Nephron (organoid): ENCODE measurements around the gene TOLLIP.

Source experiments
- H3K27ac Mint-ChIP-seq, 3 experiments: 2 replicates each; pipeline ENCODE4 v1.8.0; 2020; ENCODE audit warnings: mixed read lengths in 3 of 3, mild to moderate bottlenecking in 2 of 3, moderate library complexity in 1 of 3
- H3K27me3 Mint-ChIP-seq: 2 replicates; pipeline ENCODE4 v1.8.0; 2021; ENCODE audit warnings: low read depth, mild to moderate bottlenecking, moderate library complexity, mixed read lengths
- H3K36me3 Mint-ChIP-seq: 2 replicates; pipeline ENCODE4 v1.8.0; 2020; ENCODE audit warnings: low read depth, mixed read lengths
- H3K4me1 Mint-ChIP-seq: 2 replicates; pipeline ENCODE4 v1.8.0; 2020; ENCODE audit warnings: mixed read lengths
- H3K4me3 Mint-ChIP-seq, 3 experiments: 2 replicates each; pipeline ENCODE4 v1.8.0; 2020; ENCODE audit warnings: mild to moderate bottlenecking in 3 of 3, mixed read lengths in 3 of 3, moderate library complexity in 2 of 3
- H3K9me3 Mint-ChIP-seq: 2 replicates; pipeline ENCODE4 v1.8.0; 2020; ENCODE audit warnings: mixed read lengths
- CTCF ChIP-seq, 3 experiments: fragments of 200-600 bp; sonication (generic); IDR thresholded peaks; one replicate each; pipeline ENCODE4 v1.5.0; 2021; ENCODE audit warnings: antibody characterized with exemption in 3 of 3; ENCODE audit not compliant: unreplicated experiment in 3 of 3

TOLLIP gene

DNA sequence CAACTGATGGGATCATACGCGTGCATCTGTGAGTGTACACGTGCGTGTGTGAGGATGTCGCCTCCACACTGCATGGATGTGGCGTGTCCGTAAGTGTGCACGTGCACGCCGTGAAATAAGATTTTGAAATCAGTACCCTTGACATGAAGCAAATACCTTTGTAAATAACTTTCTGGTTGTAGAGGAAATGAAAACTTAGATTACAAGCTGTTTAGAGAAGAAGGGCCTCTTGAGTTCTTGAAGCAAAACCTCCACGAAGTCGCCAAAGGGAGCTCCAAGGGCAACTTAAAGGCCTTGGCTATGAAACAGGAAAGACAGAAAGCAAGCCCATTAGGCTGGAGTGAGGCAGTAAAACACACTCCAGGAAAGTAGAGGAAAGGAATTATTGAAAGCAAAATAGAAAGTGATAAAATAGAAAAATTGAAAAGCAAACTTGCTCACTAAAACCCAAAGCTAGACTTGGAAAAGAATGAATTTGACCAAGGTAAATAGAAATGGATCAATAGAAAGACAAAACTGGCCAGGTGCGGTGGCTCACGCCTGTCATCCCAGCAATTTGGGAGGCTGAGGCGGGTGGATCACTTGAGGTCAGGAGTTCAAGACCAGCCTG, 29.7 kb upstream of the TOLLIP start:
- no peak for TF ChIP-seq CTCF (IDR thresholded peaks at IDR 0.05; ENCODE audit: unreplicated experiment in 3 of 3)
- Mint-ChIP-seq H3K4me1 (peaks cover 15% of the 10 kb centered on the region), H3K27ac (no peak overlapping the region), H3K4me3 (no peak overlapping the region), H3K9me3 (peaks cover 8% of the 10 kb centered on the region), H3K36me3 (no peaks in the 10 kb centered on the region), H3K27me3 (peaks cover 19% of the 10 kb centered on the region)

DNA sequence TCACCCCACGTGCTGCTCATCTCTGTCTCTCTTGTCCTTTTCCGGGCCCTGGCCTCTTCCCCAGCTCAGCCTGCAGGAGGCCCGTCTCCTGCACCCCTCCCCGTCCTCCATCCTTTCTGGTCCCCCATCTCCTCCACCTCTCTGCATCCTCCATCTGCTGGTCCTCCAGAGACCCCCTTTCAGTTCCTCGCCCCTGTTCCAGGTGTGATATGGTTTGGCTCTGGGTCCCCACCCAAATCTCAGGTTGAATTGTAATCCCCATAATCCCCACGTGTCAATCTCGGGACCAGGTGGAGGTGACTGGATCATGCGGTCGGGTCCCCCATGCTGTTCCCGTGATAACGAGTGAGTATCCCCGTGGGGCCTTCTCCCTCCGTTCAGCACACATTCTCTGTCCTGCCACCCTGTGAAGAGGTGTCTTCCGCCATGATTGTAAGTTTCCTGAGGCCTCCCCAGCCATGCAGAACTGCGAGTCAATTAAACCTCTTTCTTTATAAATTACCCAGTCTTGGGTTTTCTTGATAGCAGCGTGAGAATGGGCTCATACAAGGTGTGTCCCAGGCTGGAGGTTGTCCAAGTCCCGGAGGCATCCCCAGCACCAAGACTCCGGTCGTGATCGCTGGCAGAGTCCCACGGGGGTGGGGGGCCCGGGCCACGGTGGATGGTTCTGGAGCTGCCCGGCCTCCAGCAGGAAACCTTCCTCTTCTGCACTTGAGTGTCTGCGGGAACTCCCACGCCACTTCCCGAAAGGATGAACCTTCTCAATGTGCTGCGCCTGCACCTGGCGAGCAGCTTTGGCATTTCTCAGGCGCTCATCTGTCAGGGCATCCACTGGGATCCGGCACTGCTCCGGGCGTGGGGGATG, 29.0 kb upstream of the TOLLIP start:
- no peak for TF ChIP-seq CTCF (IDR thresholded peaks at IDR 0.05; ENCODE audit: unreplicated experiment in 3 of 3)
- peaks cover 19% of the 10 kb centered on the region for H3K27me3 Mint-ChIP-seq
- H3K4me1 Mint-ChIP-seq, result peaks cover 15% of the 10 kb centered on the region
- no peaks in the 10 kb centered on the region for H3K36me3 Mint-ChIP-seq
- H3K27ac Mint-ChIP-seq, result peak overlapping the region in 1 of 3 experiments; percentile 6
- peaks cover 8% of the 10 kb centered on the region for H3K9me3 Mint-ChIP-seq
- H3K4me3 Mint-ChIP-seq, result peak overlapping the region in 2 of 3 experiments; percentile 79 to 86

GRCh38 chr11:1337647-1338007, 28.2 kb upstream of the TOLLIP start:
- peaks cover 13% of the 10 kb centered on the region for H3K9me3 Mint-ChIP-seq
- no peaks in the 10 kb centered on the region for H3K36me3 Mint-ChIP-seq
- TF ChIP-seq CTCF (IDR thresholded peaks at IDR 0.05; ENCODE audit: unreplicated experiment in 3 of 3), result no peak
- H3K4me1 Mint-ChIP-seq, result peaks cover 15% of the 10 kb centered on the region
- peak overlapping the region in 1 of 3 experiments; percentile 68 for H3K27ac Mint-ChIP-seq
- H3K27me3 Mint-ChIP-seq, result peaks cover 20% of the 10 kb centered on the region
- H3K4me3 Mint-ChIP-seq, result peak overlapping the region in 2 of 3 experiments; percentile 74 to 86

DNA sequence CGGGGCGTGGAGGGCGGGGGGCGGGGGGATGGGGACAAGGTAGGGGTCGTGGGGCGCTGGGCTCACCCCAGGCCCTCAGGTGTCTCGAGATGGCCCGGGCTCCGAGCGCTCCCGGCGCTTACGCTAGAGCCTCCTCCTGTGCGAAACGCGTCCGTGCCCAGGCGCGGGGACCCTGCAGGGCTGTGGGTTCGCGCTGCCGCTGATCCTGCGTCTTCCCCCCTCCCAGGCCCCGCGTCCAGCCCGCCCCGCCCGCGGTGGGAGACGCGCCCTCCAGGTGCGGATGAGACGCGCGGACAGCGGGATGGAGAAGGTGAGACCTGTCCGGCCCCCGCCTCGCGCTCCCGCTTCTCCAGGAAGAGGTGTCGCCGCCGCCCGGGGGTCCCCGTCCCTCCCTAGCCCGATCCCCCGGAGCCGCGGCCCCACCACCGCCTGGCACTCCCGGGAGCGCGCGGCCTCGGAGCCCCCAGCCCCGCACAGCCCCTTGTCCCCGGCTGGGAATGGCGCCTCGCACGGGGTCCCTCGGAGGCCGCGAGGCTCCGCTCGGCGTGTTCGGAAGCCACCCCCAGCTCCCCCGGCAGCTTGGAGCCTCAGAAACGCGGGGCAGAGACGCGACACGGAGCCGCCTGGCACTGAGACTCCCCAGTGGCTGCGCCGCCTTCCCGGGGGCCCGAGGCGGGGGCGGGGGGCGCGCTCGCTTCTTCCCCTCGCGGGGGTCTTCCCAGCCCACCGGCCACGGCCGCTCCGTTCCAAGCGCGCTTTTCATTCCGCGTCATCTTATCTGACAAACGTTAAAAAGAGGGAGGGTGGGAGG, 27.6 kb upstream of the TOLLIP start:
- H3K27me3 Mint-ChIP-seq, result peaks cover 25% of the 10 kb centered on the region
- H3K27ac Mint-ChIP-seq, result no peak overlapping the region
- H3K9me3 Mint-ChIP-seq, result peaks cover 17% of the 10 kb centered on the region
- no peak for TF ChIP-seq CTCF (IDR thresholded peaks at IDR 0.05; ENCODE audit: unreplicated experiment in 3 of 3)
- no peaks in the 10 kb centered on the region for H3K36me3 Mint-ChIP-seq
- peaks cover 15% of the 10 kb centered on the region for H3K4me1 Mint-ChIP-seq
- H3K4me3 Mint-ChIP-seq, result no peak overlapping the region

GRCh38 chr11:1335811-1336761, 26.7 kb upstream of the TOLLIP start:
- Mint-ChIP-seq H3K36me3 (no peaks in the 10 kb centered on the region), H3K4me3 (peak overlapping the region; percentile 69 to 81 (median 78)), H3K4me1 (peaks cover 15% of the 10 kb centered on the region), H3K9me3 (peaks cover 17% of the 10 kb centered on the region), H3K27me3 (peaks cover 30% of the 10 kb centered on the region), H3K27ac (peak overlapping the region in 1 of 3 experiments; percentile 31)
- TF ChIP-seq CTCF (IDR thresholded peaks at IDR 0.05; ENCODE audit: unreplicated experiment in 3 of 3), result no peak
